HAP-1 (cell line): ENCODE results near the gene DGKG.

Source experiments
- DNase-seq, 2 experiments: peaks; one replicate each; pipeline ENCODE4 v3.0.0-alpha.2; 2016 to 2020; ENCODE audit warnings: low spot score in 2 of 2
- H3K27me3 ChIP-seq: fragments of 250-450 bp; sonication (Bioruptor Pico); 2 replicates; pipeline ENCODE4 v1.5.1; 2020; ENCODE audit warnings: low read depth, mild to moderate bottlenecking, moderate library complexity
- H3K36me3 ChIP-seq: fragments of 250-450 bp; sonication (Bioruptor Pico); replicated peaks from 2 replicates; pipeline ENCODE4 v1.5.1; 2020; ENCODE audit warnings: mild to moderate bottlenecking
- H3K4me1 ChIP-seq: fragments of 250-450 bp; sonication (Bioruptor Pico); 2 replicates; pipeline ENCODE4 v1.5.1; 2020; ENCODE audit warnings: mild to moderate bottlenecking
- H3K4me3 ChIP-seq: fragments of 250-450 bp; sonication (Bioruptor Pico); 2 replicates; pipeline ENCODE4 v1.5.1; 2020; ENCODE audit warnings: mild to moderate bottlenecking, moderate library complexity
- H3K9me3 ChIP-seq: fragments of 250-450 bp; sonication (Bioruptor Pico); 2 replicates; pipeline ENCODE4 v1.5.1; 2020; ENCODE audit warnings: mild to moderate bottlenecking, moderate library complexity
- in situ Hi-C: fragments of 300-500 bp; cut with MboI; formaldehyde crosslinking; loops from 3 replicates; pipeline ENCODE4 v1.14.3; 2020; ENCODE audit warnings: low sequenced_read_pairs, inconsistent platforms, mixed read lengths

The DGKG gene

DNA sequence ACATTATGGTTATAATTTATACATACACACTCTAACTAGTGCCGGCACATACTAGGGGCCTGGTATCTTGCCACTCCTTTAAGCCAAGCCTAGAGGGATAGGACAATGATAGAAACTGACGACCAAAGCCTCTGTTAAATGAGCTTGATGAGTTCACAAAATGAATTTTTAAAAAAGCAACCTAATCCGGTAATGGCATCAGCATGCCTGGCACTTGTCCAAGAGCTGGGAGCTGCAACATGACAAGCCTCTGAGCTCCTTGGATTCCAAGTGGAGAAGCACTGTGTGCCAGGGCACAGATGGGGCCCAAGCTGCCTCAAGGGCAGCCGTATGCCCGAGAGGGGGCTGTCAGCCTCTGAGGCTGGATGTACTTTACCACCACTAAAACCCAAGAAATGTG is 262.9 kb downstream of the DGKG start:
- Histone ChIP-seq H3K4me3 (no peak overlapping the region), H3K9me3 (no peaks in the 10 kb centered on the region), H3K27me3 (peaks cover 5% of the 10 kb centered on the region; the same call in 1 of the 2 replicates), H3K36me3 (no peaks in the 10 kb centered on the region), H3K4me1 (peaks cover 15% of the 10 kb centered on the region)
- in situ Hi-C loops, result no loop called here
- DNase-seq, result peak in 1 of 2 experiments; percentile 55

- peaks cover 12% of the 10 kb centered on the region for H3K4me1 ChIP-seq
These were observed 263.3 kb downstream of the DGKG start for GRCh38 chr3:186098740-186099139.

DNA sequence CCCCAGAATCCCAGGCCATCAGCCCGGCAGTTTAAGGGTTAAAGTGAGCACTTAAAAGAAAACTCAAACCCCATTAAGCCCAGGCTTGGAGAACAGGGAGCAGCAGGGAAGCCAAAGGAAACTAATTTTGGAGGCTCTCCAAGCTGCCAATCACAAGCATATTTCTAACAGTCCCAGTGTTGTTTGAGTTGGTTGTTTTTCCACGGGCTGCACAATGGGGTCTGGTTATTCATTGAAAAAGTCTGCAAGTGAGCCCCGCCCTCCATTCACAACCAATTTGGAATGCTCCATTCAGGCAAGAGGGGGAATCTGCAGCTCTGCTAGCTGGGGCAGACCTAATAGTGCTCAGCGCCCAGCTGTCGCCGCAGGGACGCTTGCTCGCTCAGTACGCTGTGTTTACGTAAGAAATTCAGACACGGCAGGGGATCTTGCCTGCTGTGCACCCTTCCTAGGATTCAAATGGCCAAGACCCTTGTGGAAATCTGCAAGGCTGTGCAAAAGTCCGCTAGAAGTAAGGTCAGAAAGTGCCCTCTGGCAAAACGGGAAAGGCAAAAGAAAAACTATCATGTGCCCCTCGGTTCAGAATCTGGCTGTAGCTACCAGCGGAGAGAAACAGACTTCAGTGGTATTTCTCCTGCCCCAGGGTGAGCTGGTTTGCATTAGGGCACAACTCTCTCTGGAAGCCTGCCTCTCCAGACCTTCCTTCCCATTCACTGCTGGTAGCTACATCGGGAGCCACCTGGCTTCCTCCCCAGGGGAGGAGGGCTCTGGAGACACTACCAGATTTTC is 264.2 kb downstream of the DGKG start:
- Histone ChIP-seq H3K4me3 (peak overlapping the region; percentile 14), H3K9me3 (no peaks in the 10 kb centered on the region), H3K4me1 (peaks cover 10% of the 10 kb centered on the region), H3K27me3 (peaks cover 5% of the 10 kb centered on the region; the same call in 1 of the 2 replicates), H3K36me3 (no peaks in the 10 kb centered on the region)
- in situ Hi-C loops, result no loop called here
- peak; percentile 87 to 89 for DNase-seq

More at GRCh38 chr3:186098740-186099139, 263.3 kb downstream of the DGKG start:
- H3K36me3 ChIP-seq, result no peaks in the 10 kb centered on the region
- no peak for DNase-seq
- peaks cover 5% of the 10 kb centered on the region; the same call in 1 of the 2 replicates for H3K27me3 ChIP-seq
- no peaks in the 10 kb centered on the region for H3K9me3 ChIP-seq
- H3K4me3 ChIP-seq, result no peak overlapping the region
- in situ Hi-C loops, result no loop called here

GRCh38 chr3:186097317-186097662 is 264.7 kb downstream of the DGKG start:
- in situ Hi-C loops, result no loop called here
- Histone ChIP-seq H3K9me3 (no peaks in the 10 kb centered on the region), H3K4me1 (peaks cover 10% of the 10 kb centered on the region), H3K4me3 (no peak overlapping the region), H3K36me3 (no peaks in the 10 kb centered on the region), H3K27me3 (peaks cover 5% of the 10 kb centered on the region; the same call in 1 of the 2 replicates)
- no peak for DNase-seq
